GM19395 (cell line): ENCODE results near the gene CCN5.

ENCODE experiments used
- ATAC-seq: cut with Tn5 transposase; IDR thresholded peaks from one replicate; pipeline ENCODE4 v1.9.1; 2021; ENCODE audit warnings: mild to moderate bottlenecking, moderate library complexity; ENCODE audit not compliant: unreplicated experiment

Gene CCN5

GRCh38 chr20:44735816-44736169 is 20.6 kb downstream of the CCN5 start:
- ATAC-seq = no peak

GRCh38 chr20:44736170-44737021 is 21.2 kb downstream of the CCN5 start:
- no peak for ATAC-seq

GRCh38 chr20:44737116-44737515 is 21.9 kb downstream of the CCN5 start:
- no peak for ATAC-seq

GRCh38 chr20:44738813-44739477 is 23.8 kb downstream of the CCN5 start:
- ATAC-seq = no peak

GRCh38 chr20:44739942-44740341 is 24.8 kb downstream of the CCN5 start:
- ATAC-seq = no peak

GRCh38 chr20:44742304-44743079 is 27.3 kb downstream of the CCN5 start:
- no peak for ATAC-seq

- ATAC-seq = no peak
These were observed 28.0 kb downstream of the CCN5 start for GRCh38 chr20:44743080-44743701.

- ATAC-seq = no peak
These were observed 28.9 kb downstream of the CCN5 start for GRCh38 chr20:44743916-44744655.

- no peak for ATAC-seq
These were observed 30.0 kb downstream of the CCN5 start for GRCh38 chr20:44745122-44745597.

- ATAC-seq = no peak
These were observed 30.6 kb downstream of the CCN5 start, which contains the start of gene KCNK15 for GRCh38 chr20:44745598-44746366. KCNK15 (plus strand) TSS chr20:44745865; CDS start chr20:44745911, 46 bp downstream.

GRCh38 chr20:44746367-44747165 is 31.4 kb downstream of the CCN5 start:
- ATAC-seq = no peak

- ATAC-seq = no peak
These were observed 32.2 kb downstream of the CCN5 start for GRCh38 chr20:44747166-44748004.

- no peak for ATAC-seq
These were observed 32.8 kb downstream of the CCN5 start for GRCh38 chr20:44748005-44748370.

GRCh38 chr20:44750081-44750805 is 35.1 kb downstream of the CCN5 start:
- no peak for ATAC-seq

- ATAC-seq = no peak
These were observed 37.1 kb downstream of the CCN5 start for GRCh38 chr20:44752099-44752931.

GRCh38 chr20:44754554-44754953 is 39.4 kb downstream of the CCN5 start:
- no peak for ATAC-seq
